CD4-positive, alpha-beta T cell treated with Interleukin-4 for 4 hours (primary cell): Measurements from ENCODE around the gene NPLOC4.

Experiments used
- DNase-seq: peaks from one replicate; pipeline ENCODE4 v3.0.0-alpha.2; 2020

NPLOC4 gene

GRCh38 chr17:81515530-81516041, 121.3 kb downstream of the NPLOC4 start:
- no peak for DNase-seq

DNA sequence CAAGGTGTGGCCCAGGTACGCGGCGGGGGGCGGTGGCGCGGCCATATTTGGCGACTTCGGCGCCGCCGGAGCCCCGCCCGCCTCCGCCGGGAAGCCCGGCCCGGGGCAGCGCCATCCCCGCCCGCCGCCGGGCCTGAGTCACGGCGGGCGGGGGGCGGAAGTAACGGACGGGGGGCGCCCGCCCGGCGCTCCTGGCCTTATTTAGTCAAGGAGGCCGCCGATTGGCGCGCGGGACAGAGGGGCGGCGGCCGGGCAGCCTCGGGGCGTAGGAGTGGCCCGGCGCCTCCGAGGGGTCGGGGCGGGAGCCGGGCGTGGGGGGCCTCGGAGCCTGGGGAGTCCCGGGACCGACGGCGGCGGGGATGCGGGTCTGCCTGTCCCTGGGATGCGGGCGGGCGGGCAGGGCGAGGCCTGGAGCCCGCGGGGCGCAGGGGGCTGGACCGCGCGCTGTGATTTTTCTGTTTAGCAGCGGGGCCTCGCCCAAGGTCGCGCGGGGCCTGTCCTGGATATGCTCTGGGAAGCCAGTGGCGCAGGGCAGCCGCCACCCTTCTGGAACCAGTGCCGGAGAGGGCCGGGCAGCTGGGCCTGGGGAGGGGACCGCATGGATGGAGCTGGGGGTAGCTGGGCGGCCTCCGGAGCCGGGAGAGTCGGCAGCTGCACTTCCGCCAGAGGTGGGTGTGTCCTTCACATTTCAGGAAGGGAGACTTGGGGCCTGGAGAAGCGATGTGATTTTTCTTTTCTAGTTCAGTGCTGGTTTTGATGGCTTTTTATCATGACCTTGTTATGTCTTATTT, 122.0 kb downstream of the NPLOC4 start:
- peak; percentile 70 for DNase-seq

DNA sequence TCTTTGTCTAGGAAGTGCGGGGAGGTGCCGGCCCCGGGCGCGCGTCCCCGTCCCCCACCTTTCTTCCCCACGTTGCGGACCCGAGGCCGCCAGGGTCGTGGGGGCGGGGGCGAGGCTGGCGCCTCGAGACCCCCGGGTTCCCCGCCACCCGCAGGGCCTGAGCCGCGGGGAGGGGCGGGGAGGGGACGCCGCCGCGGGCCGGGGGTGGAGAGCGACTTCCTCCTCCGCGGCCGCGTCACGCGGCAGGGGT, 122.5 kb downstream of the NPLOC4 start:
- DNase-seq: no peak

- peak; percentile 22 for DNase-seq
Measured at GRCh38 chr17:81513753-81514488, 123.0 kb downstream of the NPLOC4 start.

DNA sequence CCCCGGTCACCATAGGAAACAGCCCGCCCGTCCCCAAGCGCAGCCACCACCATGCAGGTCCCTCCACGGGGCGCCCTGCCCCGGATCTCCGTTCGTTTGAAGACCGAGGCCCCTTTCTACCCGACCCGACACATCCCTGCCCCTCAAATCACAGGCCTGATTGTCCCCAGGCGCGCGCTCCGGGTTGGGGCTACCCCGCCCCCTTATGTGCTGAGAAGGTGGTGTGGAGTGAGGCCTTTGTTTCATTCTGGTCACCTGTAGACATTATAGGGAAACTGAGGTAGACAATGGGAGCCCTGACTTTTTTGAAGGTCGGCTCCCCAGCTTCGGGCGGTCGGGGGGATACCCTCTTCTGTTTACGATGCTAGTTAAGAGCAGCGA, 123.5 kb downstream of the NPLOC4 start:
- DNase-seq: peak; percentile 51

DNA sequence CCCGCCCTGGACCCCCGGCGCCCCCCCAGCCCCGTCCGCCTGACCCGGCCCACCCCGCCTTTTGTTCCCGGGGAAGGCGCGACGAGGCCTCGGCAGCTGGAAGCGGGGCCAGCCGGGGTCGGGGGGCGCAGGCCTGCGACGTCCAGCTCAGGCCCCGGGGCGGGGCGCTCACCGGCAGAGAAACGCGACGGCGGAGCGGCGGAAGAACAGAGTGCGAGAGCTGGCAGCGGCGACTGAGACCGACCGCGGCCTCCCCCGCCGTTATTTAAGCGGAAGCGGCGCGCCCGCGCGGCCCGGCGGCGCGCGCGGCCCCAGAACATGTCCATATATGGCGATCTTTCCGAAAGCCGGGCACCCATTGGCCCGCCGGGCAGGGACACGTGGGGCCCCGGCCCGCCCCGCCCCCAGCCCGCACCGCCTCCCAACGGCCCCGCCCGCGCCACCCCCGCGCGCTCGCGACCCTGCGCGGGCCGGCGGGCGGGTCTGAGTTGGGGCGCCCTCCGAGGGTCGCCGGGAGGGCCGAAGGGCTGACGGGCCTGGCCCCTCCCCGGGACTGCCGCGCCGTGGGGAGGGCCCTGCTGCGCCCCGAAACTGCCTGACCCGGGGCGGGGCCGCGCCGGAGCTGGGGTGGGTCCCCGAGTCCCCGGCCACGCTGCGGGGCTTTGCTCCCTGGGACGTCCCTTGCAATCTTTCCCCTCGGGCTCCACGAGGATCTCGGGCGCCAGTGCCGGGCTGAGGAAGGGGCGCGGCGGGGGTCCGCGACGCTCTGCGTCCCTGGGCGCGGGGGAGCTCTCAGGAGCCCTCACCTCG, 124.1 kb downstream of the NPLOC4 start, which contains the start of gene ACTG1:
Gene ACTG1 (minus strand): TSS at position 238 of the 810 bp plus-strand sequence. CDS start 445 bp downstream, outside the sequence.
- DNase-seq: peak; percentile 94

GRCh38 chr17:81511804-81512561, 124.9 kb downstream of the NPLOC4 start:
- DNase-seq: no peak

GRCh38 chr17:81511554-81511803, 125.4 kb downstream of the NPLOC4 start:
- no peak for DNase-seq

DNA sequence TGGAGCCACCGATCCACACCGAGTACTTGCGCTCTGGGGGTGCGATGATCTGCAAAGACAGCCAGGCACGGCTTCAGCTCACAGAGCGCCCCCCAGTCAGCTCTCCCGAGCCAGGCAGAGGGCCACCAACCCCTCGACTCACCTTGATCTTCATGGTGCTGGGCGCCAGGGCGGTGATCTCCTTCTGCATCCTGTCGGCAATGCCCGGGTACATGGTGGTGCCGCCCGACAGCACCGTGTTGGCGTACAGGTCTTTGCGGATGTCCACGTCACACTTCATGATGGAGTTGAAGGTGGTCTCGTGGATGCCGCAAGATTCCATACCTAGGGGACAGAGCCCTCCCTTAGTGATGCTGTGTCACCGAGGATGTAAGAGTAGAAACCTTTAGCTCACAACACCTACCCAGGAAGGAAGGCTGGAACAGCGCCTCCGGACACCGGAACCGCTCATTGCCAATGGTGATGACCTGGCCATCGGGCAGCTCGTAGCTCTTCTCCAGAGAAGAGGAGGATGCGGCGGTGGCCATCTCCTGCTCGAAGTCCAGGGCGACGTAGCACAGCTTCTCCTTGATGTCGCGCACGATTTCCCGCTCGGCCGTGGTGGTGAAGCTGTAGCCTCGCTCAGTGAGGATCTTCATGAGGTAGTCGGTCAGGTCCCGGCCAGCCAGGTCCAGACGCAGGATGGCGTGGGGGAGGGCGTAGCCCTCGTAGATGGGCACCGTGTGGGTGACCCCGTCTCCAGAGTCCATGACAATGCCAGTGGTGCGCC, 125.9 kb downstream of the NPLOC4 start:
- DNase-seq: peak; percentile 32

- no peak for DNase-seq
Measured at GRCh38 chr17:81509972-81510784, 126.7 kb downstream of the NPLOC4 start.

DNA sequence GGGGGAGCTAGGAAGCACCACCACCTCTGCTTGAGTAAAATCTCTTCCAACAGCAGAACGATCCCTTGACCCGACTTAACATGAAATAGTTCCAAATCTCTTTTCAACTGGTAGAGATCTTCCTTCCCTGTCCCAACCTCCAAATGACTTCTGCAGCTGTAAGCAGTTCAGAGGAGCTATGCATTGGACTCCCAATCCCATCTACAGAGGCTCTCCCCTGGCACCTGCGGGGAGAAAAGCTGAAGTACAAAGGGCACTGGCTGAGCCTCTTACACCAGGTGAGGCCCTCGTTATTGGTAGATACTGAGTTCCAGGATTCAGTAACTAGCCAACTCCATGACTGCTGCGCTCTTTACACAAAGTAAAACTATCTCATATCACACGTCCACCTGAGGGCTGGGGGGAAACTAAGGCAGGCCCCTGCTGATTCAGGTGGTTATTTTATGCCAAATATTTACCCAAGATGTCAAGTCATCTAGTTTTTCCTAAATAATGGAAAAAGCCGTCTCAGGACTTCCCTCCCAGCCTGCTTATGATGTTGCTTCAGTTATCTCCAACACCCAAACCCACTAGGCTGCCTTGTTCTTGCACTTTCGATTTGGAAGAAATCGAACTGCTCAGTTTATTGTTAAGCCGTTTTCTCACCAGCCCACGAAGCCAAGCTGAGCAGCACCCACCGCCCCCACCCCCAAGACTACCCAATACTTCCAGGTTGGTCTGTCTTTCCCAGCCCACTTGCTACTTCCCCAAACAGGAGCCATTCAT, 127.5 kb downstream of the NPLOC4 start:
- DNase-seq: peak; percentile 52

DNA sequence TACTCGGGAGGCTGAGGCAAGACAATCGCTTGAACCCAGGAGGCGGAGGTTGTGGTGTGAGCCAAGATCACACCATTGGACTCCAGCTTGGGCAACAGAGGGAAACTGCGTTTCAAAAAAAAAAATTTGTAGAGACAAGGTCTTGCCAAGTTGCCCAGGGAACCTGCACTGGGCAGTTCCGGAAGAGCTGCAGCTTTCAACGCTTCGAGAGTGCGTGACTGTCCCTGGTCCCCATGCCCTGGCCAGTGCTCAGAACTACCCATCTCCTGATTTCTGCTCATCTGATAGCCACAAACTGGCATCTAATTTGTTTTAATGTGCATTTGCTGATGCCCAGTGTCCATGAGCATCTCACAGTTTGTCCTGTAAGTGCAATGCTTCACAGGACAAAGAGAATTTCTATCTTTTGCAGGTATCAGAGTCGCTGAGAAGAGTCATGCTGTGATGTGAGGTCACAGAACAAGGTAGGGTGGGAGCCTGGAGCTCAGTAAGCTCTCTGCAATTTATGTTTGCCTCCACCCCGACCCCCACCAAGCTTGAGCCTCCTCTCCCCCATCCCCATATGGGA, 128.2 kb downstream of the NPLOC4 start:
- no peak for DNase-seq
